IPS DF 4.7 (cell line): ENCODE data around the gene PHACTR1.

Experiments used
- DNase-seq: peaks from one replicate; pipeline ENCODE4 v3.0.0-alpha.2; 2013; ENCODE audit warnings: low spot score; ENCODE audit errors: extremely low read depth

PHACTR1 gene

DNA sequence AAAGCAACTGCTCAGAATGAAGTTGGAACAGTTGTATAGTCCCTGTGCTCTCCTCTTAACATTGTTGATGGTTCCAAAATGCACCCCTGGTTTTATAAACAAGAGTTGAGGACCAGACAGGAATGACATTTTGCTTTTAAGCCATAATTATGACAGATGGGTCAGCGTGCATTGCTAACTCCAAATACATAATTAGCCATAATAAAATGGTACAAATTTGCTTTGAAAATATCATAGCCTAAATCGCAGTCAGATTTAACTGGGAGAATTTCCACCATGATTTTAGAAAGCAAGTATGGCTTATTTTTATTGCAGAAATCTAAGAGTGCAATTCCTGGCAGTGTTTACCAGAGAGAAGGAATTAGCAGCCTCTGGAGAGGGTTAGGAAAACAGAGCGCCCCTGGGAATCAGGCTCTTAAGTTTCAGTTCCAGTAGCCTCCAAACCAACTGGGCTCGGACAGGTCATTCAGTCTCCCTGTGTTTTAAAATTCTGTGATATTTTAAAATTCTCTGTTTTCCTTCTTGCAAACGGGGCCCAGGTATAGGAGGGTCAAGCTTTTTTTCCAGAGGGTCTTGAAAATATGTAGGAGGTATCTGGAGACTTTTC is 309.4 kb downstream of the PHACTR1 start:
- DNase-seq = no peak

DNA sequence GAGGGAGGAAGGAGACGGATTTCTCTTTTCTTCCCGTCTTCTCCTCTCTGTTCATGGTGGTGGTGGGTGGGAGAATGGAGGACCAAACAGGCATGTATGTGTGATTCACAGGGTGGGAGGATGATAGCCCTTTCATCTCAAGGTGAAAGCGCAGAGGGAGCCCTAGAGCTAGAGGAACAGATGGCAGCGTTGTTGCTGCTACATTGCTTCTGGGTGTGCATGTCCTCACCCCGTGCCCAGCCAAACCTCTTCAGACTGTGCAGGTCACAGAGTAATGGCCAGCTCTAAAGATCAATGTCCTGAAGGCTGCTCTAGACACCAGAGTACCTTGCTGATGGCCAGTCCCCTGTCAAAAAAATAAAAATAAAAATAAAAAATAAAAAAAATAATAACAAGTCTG is 310.0 kb downstream of the PHACTR1 start:
- no peak for DNase-seq

DNA sequence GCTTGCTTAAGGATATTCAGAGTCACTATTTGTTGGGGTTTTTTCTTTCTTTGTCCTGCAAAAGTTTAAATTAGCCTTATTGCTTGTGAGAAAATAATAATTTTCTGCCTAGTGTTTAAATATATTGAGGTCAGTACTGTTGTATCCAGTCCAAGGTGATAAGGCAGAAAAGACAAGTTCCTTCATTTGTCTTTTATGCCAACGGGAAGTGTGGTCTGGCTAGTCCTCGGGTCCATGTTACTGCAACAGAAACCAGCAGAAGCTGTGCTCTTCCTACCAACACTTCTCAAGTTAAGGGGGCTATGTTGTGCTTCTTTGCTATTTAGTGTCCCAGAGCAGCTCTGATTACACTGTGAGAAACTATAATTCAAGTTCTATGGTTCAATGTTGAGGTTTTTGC is 310.6 kb downstream of the PHACTR1 start:
- no peak for DNase-seq

DNA sequence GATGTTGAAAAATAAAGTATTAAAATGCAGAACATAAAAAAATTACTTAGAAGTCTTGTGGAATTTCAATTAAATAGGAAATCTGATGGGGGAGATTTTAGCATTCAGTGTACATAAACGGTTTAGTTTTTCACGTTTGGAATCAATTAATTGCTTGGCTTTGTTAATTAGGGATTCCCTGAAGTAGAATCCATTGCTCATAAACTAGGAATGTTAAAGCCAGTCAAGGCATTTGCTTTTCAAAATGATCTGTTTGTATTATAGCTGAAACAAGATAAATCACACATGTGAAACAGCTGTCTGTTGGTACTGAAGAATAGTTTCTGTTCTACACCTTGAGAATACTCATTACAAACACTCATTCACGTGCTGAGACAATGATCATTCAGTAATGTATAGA is 313.8 kb downstream of the PHACTR1 start:
- no peak for DNase-seq

DNA sequence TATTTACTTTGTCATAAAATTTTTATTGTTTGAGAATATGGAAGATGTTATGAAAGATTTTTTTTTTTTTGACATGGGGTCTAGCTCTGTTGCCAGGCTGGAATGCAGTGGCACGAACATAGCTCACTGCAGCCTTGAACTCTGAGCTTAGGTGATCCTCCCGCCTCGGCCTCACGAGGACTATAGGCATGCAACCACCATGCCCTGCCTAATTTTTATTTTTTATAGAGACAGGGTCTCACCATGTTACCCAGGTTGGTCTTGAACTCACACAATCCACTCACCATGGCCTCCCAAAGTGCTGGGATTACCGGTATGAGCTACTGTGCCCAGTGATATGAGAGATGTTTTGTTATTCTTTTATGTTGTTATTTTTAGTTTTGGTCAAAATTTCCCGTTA is 316.0 kb downstream of the PHACTR1 start:
- DNase-seq = no peak

DNA sequence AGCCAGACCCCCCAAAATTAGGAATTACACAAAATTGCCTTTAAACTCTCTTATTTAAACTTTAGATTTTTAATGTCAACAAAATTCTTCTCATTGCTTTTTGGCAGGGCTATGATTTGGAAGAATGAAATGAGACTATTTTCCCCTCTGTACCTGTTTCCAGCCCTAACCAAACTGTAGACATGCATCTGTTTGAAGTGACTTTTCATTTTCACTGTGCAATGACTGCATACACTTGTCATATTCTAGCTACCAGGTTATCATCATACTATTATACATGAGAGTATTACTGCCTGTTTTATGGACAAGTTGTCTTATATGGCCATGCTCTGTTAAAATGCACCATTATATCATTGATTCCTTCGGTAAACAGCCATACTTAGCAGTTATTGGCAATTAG is 316.6 kb downstream of the PHACTR1 start:
- DNase-seq = no peak

DNA sequence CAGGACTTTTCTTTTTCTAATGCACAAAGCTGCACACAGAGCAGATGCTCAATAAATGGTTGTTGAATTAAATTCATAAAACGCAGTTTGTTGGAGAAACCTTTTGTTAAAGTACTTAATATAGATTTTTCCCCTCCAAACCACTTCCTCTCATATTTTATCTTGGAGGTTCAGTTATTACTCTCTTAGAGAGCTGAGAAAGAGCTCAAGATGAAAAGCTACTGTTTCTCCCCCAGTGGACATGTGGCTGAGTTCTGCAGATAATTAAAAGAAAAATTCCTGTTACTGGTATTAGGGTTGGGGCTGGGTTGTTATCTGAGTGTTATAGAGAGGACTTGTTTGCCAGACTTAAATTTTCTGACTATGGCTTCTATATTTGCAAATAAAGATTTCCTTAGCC is 317.7 kb downstream of the PHACTR1 start:
- DNase-seq = no peak

DNA sequence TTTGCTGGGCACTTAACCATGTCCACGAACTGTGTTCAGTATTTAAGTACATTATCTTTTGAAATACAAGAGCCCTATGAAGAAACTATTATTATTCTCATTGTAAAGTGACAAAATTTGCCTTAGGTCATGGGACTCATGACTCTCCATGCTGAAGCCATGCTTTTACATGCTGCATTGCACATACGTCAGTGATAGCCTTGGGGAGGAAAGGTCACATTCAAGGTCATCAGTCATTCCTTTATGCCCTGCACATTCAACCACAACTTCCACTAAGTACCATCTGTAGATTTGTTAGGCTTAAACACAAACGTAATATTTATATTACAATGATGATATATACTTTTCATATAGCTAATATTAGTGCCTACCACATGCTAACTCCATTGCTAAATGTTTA is 319.0 kb downstream of the PHACTR1 start:
- DNase-seq = no peak

DNA sequence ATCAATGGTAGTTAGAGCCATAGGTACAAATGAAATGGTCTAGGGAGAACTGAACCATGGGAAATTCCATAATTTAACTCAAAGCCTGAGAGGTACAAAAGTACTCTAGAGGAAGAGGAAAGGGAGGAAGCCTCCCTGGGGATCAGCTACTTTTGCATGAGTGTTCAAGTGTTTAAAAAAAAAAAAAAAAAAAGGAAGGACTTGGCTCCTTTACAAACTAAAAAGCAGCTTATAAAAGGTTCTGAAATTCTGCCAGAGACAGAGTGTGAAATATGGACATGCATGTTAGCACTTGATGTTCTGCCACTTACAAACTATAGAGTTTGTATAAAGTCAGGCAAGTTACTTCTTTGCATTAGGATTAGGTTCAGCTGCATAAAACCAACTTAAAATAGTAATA is 321.7 kb downstream of the PHACTR1 start:
- no peak for DNase-seq

DNA sequence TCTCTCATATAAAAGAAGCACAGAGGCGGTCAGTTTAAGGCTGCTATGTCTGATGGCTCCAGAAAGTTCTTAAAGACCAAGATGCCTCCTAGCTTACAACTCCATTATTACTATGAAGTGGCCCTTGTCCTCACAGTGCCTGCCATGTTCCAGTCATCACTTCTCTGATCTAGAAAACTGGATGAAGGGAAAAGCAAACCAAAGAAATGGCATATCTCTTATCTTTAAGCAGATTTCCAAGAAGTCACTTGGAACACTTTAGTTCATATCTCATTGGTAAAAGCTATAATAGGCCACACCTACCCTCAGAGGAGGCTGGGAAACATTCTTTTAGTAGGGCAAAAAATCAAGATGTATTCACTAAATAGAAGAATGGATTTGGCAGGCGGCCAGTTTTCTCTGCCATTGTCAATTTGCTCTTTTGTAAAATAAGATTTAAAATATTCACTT is 322.2 kb downstream of the PHACTR1 start:
- no peak for DNase-seq

DNA sequence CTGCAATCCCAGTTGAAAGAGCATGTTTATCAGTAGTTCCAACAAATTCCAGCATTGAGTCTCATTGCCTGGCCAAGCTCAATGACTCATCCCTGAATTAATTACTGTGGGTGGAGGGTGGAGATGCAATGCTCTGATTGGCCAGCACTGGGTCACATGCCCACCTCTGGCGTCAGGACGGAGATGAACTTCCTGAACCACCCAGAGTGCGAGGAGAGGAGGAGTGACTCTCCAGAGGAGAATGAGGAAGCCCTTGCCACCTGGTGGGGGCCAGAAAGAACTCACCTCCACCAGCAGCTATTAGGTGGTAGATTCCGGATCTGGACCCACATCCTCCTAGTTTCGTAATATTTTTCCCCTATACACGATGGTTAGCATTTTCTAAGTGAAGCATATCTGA is 327.8 kb downstream of the PHACTR1 start:
- DNase-seq = no peak

DNA sequence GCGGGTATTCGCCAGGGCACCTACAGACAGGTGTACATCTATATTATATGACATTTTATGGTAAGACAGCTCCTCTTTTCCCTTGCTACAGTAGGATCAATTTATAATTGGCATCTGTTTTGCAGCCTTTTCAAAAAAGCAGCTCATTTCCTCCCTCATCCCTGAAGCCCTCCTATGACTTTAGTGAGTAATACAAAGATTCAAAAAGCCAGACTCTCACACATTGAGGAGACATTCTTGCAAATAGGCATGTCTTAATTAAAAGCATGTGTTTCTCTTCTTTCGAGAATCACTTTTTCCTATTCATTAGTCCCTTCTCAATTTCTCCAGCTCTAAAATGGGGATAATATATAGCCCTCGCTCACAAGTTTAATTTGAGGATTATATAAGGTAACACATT is 328.3 kb downstream of the PHACTR1 start:
- no peak for DNase-seq

DNA sequence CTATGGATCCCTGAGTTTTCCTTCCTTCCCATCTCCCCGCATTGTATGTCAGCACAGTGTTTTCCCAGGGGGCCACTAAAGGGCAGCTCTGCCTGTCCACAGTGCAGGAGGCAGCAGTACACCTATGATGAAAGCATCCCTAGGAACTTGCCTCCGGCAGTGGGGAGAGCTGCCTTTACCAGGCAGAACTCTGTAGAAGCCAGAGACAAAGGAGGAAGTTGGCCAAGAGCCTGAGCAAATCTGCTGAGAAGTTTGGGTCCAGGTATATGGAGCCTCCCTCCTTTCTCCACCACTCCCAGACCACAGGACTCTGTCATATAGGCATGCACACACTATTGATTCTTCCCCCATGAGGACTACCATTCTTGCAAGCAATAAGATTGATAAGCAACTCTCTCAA is 329.1 kb downstream of the PHACTR1 start:
- no peak for DNase-seq

DNA sequence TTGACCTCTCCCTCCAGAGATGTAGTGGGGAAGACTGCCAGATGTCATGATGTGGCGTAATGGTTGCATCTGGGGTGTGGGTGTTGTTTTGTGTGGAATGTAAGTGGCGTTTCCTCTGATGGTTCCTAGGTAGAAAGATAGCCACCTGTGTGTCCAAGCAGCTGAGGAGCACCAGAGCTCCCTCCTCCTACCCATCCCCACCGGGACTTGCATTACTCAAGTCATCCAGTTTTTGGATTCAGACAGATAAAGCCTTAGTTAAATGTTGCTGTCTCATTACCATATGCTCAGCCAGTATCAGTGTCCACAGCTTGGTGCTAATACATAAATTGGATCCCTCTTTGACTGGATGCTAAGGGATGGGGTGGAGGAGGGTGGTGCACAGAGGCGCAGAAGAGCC is 329.5 kb downstream of the PHACTR1 start:
- no peak for DNase-seq

DNA sequence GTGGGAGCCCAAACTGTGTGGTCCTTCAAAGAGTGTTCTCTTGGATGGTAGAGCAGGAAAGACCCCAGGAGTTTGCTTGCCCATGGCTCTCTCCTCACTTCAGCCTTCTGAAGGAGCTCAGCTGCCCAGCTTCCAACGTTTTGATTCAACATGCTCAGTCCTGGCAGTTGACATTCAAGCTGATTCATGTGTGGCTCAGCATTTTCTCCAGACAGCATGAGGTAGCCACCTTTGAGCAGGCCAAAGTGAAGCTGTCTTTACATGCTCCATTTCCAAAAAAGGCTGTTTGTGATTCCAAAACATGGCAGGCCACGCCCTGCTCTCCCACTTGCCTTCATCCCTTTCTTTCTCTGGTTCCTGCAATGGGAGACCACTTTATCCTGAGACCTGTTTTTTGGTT is 331.5 kb downstream of the PHACTR1 start:
- no peak for DNase-seq

DNA sequence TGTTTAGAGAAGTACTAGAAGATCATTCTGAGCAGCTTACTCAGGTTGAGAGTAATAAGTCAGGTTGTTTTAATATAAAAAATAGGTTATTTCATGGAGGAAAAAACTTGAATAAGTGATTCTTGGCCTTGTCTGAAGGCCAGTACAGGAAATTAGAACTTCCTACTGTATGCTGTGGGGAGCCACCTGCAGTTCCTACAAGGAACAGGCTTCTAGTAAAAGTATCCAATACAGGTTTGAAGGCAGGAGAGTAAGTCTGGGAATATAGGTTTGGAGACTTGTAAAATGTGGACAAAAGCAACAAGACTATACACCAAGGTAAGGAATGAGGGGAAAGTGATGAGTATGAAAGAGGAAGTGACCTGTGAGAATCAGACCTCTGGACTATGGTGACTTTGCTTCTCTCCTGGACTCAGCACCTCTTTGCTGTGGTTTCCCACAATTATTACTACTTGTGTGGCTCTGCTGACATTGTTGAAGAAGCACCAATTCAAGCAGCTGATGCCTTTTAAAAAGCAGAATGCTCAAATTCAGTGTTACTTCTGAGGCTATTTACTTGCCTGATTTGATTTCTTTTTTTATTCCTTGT is 333.2 kb downstream of the PHACTR1 start:
- no peak for DNase-seq

DNA sequence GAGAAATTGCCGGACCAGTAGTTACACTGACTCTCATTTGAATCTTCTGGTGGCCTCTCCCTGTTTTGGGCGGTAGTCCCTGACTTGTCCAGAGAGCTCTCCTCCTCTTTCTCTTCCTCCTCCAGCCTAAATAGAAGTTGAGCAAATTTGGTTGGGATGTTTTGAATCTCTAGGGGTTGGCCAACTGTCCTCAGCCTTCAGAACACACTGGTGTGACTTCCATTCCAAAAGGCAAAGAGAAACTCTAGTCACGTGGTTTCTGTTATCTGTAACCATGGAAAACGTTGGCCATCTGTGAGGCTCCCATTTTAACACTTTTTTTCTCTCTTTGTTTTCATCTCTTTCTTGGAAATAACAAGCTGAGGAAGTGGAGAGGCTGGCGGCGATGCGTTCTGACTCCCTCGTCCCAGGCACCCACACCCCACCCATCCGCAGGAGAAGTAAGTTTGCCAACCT is 336.5 kb downstream of the PHACTR1 start:
- no peak for DNase-seq

DNA sequence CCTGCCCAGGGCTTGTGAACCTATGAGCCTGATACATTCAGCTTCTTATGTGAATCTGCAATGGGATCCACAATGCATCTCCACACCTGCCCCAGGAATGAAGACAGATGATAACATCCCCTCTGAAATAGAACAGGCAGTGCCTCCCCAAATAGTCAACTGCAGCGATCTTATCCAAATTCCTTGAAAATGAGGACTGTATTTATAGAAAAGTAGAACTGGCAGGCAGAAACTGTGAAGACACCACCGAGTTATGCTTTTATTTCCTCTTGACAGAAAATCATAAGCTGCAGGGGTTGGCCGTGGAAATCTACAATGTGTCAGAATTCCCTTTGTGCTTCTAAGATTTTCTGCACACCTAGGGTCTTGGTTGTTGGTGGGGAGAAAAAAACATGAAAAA is 341.5 kb downstream of the PHACTR1 start:
- no peak for DNase-seq

DNA sequence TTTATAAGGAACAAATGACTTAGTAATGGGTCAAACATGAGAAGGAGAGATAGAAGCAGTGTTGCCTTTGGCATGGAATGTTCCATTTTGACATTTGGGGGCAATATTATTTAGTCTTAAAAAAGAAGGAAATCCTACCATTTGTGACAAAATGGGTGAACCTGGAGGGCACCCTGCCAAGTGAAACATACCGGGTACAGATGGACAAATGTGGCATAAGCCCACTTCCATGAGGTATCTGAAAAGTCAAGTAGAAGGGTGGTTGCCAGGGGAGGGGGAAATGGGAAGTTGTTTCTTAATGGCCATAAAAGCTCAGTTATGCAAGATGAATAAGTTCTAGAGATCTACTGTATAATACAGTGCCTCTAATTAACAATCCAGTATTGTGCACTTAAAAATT is 342.5 kb downstream of the PHACTR1 start:
- DNase-seq = no peak

DNA sequence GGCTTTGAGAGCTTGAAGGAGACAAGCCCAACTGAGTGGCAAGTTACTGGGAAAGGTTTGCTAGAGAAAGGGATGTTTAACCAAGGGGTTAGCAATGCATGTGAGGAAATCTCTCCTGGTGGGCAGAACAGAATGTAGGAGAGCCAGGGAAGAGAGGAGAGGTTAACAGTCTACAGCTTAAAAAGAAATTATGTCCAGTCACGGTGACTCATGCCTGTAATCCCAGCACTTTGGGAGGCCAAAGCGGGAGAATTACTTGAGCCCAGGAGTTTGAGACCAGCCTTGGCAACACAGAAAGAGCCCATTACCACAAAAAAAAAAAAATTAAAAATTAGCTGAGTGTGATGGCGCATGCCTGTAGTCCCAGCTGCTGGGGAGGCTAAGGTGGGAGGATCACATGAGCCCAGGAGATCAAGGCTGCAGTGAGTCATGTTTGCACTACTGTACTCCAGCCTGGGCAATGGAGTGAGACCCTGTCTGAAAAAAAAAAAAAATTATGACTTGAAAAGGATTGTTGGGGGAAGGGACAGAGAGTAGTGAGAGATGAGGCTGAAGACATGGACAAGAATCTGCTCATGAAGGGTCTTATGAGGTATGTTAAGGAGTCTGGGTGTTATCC is 346.8 kb downstream of the PHACTR1 start:
- no peak for DNase-seq

DNA sequence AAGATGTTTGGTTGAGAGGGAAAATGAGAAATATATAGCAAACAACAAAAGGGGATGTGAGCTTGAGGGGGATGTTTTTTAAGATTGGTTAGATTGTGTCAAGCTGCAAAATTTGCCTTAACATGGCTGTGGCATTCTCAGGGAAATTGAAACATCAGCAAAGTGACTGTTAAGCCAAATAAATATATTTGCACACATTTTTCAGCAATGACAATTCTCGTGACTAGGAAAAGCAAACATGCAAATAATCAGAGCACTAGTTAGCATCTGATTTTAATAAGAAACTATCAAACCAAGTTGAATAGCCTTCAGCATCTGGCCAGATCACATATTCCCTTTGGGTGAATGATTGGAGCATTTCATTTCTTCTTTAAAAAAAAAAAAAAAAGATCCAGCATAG is 349.0 kb downstream of the PHACTR1 start:
- no peak for DNase-seq

DNA sequence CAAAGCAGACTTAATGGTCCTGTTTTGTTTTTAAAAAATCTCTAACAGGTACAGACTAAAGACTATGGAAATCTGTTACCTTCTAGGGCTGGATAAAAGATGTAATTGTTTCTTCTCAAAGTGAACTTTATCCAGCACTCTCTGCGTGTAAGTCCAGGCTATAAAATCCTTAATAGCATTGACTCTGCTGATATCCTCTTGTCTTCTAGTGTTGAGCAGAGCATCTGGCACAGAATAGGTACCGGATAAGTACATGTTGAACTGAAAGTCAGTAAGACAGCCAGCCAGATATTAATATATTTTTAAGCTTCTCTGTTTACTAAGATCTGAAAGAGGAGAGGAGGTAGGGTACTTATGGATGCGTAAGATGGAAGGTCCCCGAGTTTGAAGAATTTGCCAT is 349.5 kb downstream of the PHACTR1 start:
- DNase-seq = no peak

DNA sequence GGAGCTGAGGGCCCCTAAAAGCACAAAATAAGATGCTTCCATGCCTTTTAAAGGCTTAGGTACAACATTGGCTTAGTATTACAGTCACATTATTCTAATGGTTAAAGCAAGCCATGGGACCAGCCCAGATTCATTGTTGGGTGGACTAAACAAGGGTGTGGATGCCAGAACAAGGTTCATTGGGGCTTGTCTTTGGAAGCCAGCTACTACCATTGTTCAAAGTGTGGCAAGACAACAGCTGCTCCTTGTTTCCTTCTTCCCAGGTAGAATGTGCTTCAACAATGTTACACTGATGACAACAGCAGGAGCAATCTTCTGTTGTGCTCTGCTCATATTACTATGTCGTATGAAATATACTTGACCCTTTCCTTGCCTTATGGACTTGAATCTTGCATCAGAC is 350.3 kb downstream of the PHACTR1 start:
- DNase-seq = no peak
